HEK293T (cell line): ENCODE measurements around the gene DDA1.

Experiments
- BHLHE40 ChIP-seq: fragments of 450-650 bp; IDR thresholded peaks from 2 replicates; pipeline ENCODE4 v1.6.1; 2016; ENCODE audit warnings: mild to moderate bottlenecking, moderate library complexity, borderline replicate concordance
- TARDBP ChIP-seq: fragments of 450-650 bp; IDR thresholded peaks from 2 replicates; pipeline ENCODE4 v1.6.1; 2016
- ZNF384 ChIP-seq: fragments of 450-650 bp; IDR thresholded peaks from 2 replicates; pipeline ENCODE4 v1.6.1; 2016

DNA sequence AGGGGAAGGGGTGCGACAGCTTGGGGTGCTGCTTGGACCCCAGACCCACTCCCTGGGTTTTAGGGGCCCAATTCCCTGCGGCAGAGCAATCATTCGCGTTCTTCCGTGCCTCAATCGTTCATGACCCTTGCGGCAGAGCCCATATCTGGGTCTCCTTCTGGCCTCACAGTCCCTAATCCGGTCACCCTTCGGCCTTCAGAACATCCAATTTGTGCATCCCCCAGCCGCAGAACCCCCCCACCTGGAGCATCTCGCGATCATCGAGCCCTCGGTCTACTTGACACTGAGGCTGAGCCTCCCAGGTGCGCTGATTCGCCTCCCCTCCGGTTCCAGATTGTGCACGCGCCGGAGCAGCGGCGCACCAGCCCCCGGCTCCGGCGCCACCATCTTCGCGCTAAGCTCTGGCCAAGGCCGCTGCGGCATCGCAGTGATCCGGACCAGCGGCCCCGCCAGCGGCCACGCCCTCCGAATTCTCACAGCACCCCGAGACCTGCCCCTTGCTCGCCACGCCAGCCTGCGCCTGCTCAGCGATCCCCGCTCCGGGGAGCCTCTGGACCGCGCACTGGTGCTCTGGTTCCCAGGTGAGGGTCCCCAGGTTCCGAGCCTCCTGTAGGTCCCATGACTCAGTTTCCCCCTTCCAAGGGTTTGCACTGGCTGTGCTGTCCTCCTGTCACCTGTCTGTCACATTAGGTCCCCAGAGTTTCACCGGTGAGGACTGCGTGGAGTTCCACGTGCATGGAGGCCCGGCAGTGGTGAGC lies 28.5 kb downstream of the DDA1 start:
- TF ChIP-seq ZNF384 = no peak
- TF ChIP-seq BHLHE40 = no peak
- no peak for TF ChIP-seq TARDBP
